HG02938 (cell line): ENCODE results near the gene MCM7.

Source experiments
- ATAC-seq: cut with Tn5 transposase; IDR thresholded peaks from one replicate; pipeline ENCODE4 v1.9.1; 2021; ENCODE audit warnings: mild to moderate bottlenecking, moderate library complexity; ENCODE audit not compliant: unreplicated experiment

MCM7 gene

GRCh38 chr7:100098913-100099312 is 2.3 kb downstream of the MCM7 start:
- no peak for ATAC-seq

DNA sequence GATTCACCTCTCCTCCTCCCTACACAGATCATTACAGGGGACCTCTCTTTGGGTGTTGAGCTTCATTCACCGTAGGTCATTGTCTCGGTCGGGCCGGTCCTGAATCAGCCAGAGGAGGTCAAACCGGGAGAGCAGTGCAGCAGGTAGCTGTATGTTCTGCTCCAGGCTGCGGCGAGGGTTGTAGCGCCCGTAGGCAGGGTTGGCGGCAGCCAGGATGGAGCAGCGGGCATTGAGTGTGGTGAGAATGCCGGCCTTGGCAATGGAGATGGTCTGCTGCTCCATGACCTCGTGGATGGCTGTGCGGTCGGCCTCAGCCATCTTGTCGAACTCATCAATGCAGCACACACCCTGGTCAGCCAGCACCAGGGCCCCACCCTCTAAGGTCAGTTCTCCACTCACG is 5.5 kb downstream of the MCM7 start:
- no peak for ATAC-seq

GRCh38 chr7:100095289-100095688 is 5.9 kb downstream of the MCM7 start:
- ATAC-seq: no peak

DNA sequence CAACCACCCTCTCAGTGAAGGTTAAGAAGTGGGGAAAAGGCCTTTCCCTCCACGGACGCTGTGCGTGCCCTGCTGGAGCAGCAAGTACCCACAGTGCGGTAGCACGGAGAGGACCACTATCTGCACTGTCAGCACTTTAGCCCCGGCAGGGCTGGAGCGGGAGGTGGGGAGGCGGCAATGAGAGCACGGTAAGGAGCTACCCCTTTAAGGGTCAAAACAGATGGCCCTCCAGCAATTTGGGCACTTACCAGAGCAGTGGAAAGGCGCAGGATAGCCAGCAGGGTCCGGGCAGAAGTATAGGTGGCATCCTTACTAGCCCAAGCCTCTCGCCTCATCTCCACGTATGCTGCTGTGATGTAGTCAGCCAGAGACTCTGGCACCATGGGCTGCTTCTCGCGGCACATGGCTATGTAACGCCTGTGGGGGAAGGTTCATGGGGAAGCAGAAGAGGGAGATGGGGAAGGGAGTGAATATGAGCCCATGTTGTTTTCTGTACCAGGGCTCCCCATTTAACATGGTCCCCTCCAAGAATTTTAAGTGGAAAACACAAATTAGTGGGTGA is 7.2 kb downstream of the MCM7 start:
- ATAC-seq: no peak

DNA sequence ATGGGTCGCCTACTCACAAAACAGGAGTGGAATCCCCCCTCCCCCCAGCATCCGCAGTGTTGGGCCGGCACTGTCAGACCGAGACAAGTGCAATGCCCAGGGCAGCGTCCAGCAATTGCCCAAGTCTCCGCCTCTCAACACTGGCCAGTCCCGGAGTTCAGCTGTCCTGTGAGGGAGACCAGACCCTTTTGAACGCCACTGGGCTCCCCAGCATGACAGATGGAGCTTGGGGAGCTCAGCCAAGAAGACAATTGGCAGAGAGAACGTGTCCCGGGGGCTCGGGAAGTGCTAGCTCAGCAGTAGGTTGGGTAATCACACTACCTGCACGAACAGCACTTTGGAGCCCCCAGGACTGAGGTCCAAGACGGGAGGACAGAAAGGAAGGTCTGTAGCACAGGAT is 7.7 kb downstream of the MCM7 start:
- ATAC-seq: no peak

DNA sequence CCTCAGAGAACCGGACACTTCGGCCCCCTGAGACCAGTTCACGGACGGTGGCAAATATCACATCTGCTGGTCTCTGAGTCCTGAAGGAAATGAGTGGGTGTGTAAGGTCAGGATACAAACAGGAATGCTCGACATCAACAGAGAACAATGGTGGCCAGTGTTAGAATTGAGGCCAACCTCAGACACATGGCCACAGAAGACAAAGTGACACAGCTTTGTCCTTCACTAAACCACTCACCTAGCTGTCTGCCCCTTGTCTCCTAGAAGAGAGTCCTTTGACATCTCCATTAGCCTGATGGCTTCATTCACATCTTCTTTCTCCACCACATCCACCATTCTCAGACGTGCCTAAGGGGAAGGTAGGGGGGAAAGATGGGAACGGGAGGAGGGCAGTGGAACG is 8.1 kb downstream of the MCM7 start:
- ATAC-seq: no peak

- no peak for ATAC-seq
Measured at GRCh38 chr7:100091411-100092181, 9.6 kb downstream of the MCM7 start.

DNA sequence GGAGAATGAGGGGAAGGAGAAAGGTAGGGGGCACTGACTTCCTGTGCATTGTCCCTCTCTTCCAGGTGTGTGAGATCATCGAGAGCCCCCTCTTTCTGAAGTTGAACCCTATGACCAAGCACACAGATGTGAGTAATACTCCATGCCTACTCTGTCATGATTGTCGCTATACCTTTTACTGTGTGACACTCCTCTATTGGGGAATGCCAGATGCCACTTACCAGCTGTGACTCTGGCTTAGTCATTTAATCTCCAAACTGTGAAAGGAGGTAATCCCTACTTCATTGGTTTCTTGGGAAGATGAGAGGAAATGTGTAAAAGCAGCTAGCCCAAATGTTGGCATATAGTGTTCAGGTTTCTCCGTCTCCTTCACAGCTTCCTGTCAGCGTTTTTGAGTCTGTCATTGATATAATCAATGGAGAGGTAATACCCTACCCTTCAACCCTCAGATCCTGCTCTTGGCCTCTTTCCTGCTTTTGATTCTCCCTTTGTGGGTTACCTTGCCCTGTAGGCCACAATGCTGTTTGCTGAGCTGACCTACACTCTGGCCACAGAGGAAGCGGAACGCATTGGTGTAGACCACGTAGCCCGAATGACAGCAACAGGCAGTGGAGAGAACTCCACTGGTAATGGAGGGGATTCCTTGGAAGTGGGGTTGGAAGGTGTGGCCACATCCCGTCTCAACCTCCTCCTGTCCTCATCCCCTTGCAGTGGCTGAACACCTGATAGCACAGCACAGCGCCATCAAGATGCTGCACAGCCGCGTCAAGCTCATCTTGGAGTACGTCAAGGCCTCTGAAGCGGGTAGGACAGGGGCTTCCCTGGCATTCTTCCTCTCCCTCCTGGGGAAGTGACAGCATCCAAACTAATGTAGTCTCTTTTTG is 10.4 kb downstream of the MCM7 start:
- ATAC-seq: no peak

GRCh38 chr7:100089458-100090196 is 11.6 kb downstream of the MCM7 start:
- ATAC-seq: no peak

DNA sequence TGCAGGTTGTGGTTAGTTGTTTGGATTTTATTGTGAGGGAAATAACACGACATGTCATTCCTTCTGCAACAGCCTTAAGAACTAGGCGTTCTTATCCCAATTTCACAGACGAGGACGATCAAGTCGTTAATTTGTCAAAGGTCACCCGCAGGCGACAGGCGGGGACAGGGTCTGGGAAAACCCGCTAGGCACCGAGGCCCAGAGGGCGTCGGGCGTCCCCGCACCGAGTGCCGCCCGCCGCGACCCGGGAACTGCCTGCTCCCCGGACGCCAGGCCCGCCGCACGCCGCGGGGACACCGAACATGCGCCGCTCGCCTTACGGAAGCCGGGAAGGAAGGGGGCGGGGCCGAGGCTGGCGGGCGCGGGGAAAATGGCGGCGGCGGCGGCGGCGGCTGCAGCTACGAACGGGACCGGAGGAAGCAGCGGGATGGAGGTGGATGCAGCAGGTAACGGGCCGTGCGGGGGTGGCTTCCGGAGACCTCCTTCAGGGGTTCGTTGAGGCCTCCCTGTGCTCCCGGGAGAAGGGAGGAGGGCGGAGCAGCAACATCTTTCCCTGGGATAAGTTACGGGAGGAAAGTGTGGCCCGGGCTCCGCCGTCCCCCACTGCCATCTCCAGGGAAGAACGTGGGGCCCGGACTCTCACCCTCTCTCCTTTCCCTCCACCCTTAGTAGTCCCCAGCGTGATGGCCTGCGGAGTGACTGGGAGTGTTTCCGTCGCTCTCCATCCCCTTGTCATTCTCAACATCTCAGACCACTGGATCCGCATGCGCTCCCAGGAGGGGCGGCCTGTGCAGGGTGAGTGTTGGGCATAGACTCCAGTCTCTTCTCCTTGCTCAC is 12.4 kb downstream of the MCM7 start, which contains the start of gene COPS6:
TSS of gene COPS6 (plus strand) at position 349 of the 837 bp plus-strand sequence. CDS start at position 371, 22 bp downstream.
- no peak for ATAC-seq

GRCh38 chr7:100088095-100088620 is 13.0 kb downstream of the MCM7 start:
- ATAC-seq: no peak

GRCh38 chr7:100087055-100087750 is 14.0 kb downstream of the MCM7 start:
- ATAC-seq: no peak

- no peak for ATAC-seq
Measured at GRCh38 chr7:100085515-100085914, 15.7 kb downstream of the MCM7 start.

DNA sequence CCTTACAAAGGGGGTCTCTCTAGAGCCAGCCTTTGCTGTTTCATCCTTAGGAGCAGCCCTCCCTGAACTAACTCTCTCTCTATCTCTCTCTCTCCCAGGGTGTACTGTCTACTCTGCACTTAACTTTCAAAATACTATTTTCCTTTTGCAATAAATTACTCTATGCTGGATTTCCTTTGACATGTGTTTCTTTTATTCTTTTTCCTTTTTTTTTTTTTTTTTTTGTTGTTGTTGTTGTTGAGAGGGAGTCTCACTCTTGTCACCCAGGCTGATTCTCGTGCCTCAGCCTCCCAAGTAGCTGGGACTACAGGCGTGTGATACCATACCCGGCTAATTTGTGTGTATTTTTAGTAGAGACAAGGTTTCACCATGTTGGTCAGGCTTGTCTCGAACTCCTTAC is 18.2 kb downstream of the MCM7 start:
- no peak for ATAC-seq

DNA sequence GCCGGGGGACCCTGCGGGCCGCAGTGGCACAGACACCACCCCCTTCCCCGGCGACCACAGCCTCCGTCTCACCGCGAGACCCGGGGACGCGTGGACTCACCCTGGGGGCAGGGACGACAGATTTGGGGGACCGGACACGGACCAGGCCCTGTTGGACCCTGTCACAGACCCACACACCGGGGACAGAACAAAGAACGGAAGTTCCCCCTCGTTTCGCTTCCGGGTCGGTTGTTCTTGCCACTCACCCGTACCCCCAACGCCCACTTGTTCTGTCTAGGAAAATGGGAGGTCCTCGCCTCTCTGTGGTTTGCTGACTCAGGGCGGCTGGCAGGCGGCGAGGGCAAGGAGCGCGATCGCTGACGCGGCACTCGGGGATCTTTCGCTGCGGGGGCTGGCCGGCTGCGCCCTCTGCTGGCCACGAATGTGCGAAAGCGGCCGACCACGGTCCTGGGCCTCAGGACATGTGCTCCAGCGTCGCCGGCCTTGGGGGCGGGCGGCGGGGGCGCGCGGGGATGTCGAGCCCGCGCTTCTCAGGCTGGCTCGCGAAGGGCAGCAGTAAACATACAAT is 19.6 kb downstream of the MCM7 start, which contains the start of gene ZNF3:
TSS of gene ZNF3 (minus strand) at position 189 of the 568 bp plus-strand sequence. CDS start 4,366 bp downstream, outside the sequence.
- ATAC-seq: peak; percentile 81

DNA sequence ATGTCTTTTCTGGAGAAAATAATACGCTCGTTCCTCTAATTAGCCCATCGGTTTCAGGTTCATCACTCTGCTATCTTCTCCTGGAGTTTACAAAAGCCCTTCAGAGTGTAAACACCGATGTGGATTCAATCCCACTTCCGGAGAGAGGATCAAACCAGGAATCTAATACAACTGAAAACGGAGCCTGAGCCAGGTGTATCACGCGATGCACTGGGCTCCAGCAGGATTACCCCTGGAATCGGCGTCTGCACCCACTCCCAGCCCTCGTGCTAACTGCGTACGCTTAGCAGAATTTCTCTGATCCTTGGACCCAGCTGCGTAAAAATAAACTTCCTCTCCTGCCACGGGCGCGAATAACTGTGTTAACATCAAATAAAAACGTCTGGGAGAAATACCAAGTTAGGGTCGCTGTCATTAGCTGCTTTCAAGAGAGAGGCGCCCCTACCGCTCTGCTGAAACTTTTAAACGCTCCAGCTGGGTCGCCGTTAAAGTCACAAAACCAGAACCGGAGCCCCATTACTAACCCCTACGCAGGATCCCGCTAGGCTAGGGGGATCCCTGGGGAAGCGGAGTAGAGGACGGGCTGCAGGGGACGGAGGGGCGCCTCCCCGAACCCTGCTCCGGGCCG is 20.2 kb downstream of the MCM7 start:
- no peak for ATAC-seq

- ATAC-seq: no peak
Measured at GRCh38 chr7:100079024-100079560, 22.1 kb downstream of the MCM7 start.

DNA sequence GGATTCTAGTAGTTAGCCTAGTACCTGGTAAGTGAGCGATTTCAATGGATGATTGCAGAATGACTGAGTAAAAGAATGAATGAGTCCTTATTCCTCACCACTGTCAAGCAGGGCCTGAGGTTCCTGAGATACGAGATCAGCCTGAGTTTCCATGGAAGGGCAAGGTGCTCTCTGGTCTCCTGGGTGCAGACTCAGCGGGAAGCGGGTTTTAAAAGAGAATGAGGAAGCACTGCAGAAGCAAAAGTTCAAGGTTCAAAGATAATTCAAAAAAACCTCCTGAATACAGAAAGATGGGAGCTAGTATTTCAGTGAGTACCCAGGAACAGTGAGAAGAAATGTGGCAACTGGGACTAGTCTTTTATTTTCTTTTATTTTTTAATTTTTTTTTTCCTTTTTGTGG is 24.0 kb downstream of the MCM7 start:
- ATAC-seq: no peak
